22Rv1 (cell line): ENCODE results near the gene SWT1.

Experiments used
- CTCF ChIP-seq: fragments of 450-650 bp; IDR thresholded peaks from 2 replicates; pipeline ENCODE4 v1.5.1; 2017; ENCODE audit warnings: mild to moderate bottlenecking
- ZFX ChIP-seq: fragments of 450-650 bp; IDR thresholded peaks from 2 replicates; pipeline ENCODE4 v1.6.1; 2017; ENCODE audit warnings: antibody characterized with exemption, borderline replicate concordance

- TF ChIP-seq ZFX (no peak), CTCF (no peak)
Observed at GRCh38 chr1:185288435-185288834, 131.5 kb downstream of the SWT1 start.
